SH-SY5Y (cell line): ENCODE data around the gene CACNA1F.

Experiments
- GATA2 ChIP-seq: IDR thresholded peaks from 2 replicates; pipeline ENCODE4 v1.6.1; 2011; ENCODE audit warnings: mild to moderate bottlenecking, low read depth, low read length
- GATA3 ChIP-seq: IDR thresholded peaks from 2 replicates; pipeline ENCODE4 v1.6.1; 2011; ENCODE audit warnings: low read depth, mild to moderate bottlenecking, low read length, moderate library complexity

- TF ChIP-seq GATA2 (no peak), GATA3 (no peak)
These were observed 55.2 kb downstream of the CACNA1F start for GRCh38 chrX:49177873-49178480.
